Stomach (tissue), 4 donors: ENCODE data around the gene GPC4.

Source experiments
- CTCF ChIP-seq, 7 experiments: fragments of 450-650 bp in 4 of 7; fragments of 200-600 bp in 3 of 7; sonication (generic) in 3 of 7; IDR thresholded peaks; one replicate each; pipeline ENCODE4 v1.5.1; 2016 to 2019; ENCODE audit warnings: antibody characterized with exemption in 7 of 7, control low read depth in 2 of 7, mild to moderate bottlenecking in 1 of 7
- POLR2AphosphoS5 ChIP-seq, 3 donors: sonication (generic); formaldehyde crosslinking; IDR thresholded peaks; one replicate each; pipeline ENCODE4 v1.6.1; 2016; ENCODE audit warnings: antibody characterized with exemption in 3 of 3

GRCh38 chrX:133287860-133288259 is 127.4 kb downstream of the GPC4 start:
- TF ChIP-seq CTCF (IDR thresholded peaks at IDR 0.05) (no peak), POLR2AphosphoS5 (IDR thresholded peaks at IDR 0.05) (no peak)
